Activated naive CD8-positive, alpha-beta T cell treated with anti-CD3 and anti-CD28 coated beads, Interleukin-2, amount 10 ng/mL, durations not matched to agents 7 days and 5 days (primary cell): ENCODE measurements around the gene ICA1. TPM values are rescaled to one million over a fixed set of nuclear protein-coding genes. Genes with fewer than 3 reads are reported as not detected.

Source experiments
- ATAC-seq: fragments of 150-1000 bp; cut with Tn5 transposase; one replicate; pipeline ENCODE4 v1.10.0; 2021; ENCODE audit warnings: low read depth, moderate library complexity
- POLR2A ChIA-PET: fragments of 350-600 bp; sonication (Branson Sonifier 250); formaldehyde crosslinking; loops from one replicate; lab custom pipeline; 2021; ENCODE audit warnings: antibody characterized with exemption; lab: Charles Lee
- DNase-seq: peaks from one replicate; pipeline ENCODE4 v3.0.0; 2021
- H3K27ac Mint-ChIP-seq: one replicate; pipeline ENCODE4 v1.8.0; 2022; ENCODE audit warnings: mild to moderate bottlenecking, mixed read lengths
- H3K27me3 Mint-ChIP-seq: one replicate; pipeline ENCODE4 v1.8.0; 2022; ENCODE audit warnings: mild to moderate bottlenecking, moderate library complexity, mixed read lengths
- H3K36me3 Mint-ChIP-seq: one replicate; pipeline ENCODE4 v1.8.0; 2021; ENCODE audit warnings: mild to moderate bottlenecking, mixed read lengths
- H3K4me1 Mint-ChIP-seq: one replicate; pipeline ENCODE4 v1.8.0; 2021; ENCODE audit warnings: mixed read lengths
- H3K4me3 Mint-ChIP-seq: one replicate; pipeline ENCODE4 v1.8.0; 2022; ENCODE audit warnings: mild to moderate bottlenecking, moderate library complexity, mixed read lengths
- H3K9me3 Mint-ChIP-seq: one replicate; pipeline ENCODE4 v1.8.0; 2021; ENCODE audit warnings: mixed read lengths
- total RNA-seq, 2 experiments: library from RNA; stranded (reverse); gene quantifications; one replicate each; pipeline ENCODE4 v1.2.3, GENCODE V29; 2021

ICA1 gene
- total RNA-seq, 2 experiments from 2014 or later: 0.91 to 2.4 TPM

GRCh38 chr7:8212638-8213037 is 49.3 kb downstream of the ICA1 start:
- DNase-seq: no peak
- POLR2A ChIA-PET: interaction anchor here (0.7 kb wide), 1 partner anchor 454 kb away, joined by 3 read pairs; no protein-coding TSS in a partner anchor
- peaks cover 3% of the 10 kb centered on the region for H3K4me1 Mint-ChIP-seq
- no peaks in the 10 kb centered on the region for H3K36me3 Mint-ChIP-seq
- no peak overlapping the region for H3K27ac Mint-ChIP-seq
- ATAC-seq: no peak
- no peaks in the 10 kb centered on the region for H3K9me3 Mint-ChIP-seq
- no peak overlapping the region for H3K4me3 Mint-ChIP-seq
- peaks cover 31% of the 10 kb centered on the region for H3K27me3 Mint-ChIP-seq

- H3K27ac Mint-ChIP-seq: no peak overlapping the region
- no peaks in the 10 kb centered on the region for H3K4me1 Mint-ChIP-seq
- ATAC-seq: no peak
- peaks cover 37% of the 10 kb centered on the region for H3K27me3 Mint-ChIP-seq
- no peaks in the 10 kb centered on the region for H3K9me3 Mint-ChIP-seq
- DNase-seq: no peak
- no peak overlapping the region for H3K4me3 Mint-ChIP-seq
- no peaks in the 10 kb centered on the region for H3K36me3 Mint-ChIP-seq
- POLR2A ChIA-PET: interaction anchor here (0.7 kb wide), 1 partner anchor 453 kb away, joined by 3 read pairs; no protein-coding TSS in a partner anchor
These were observed 50.3 kb downstream of the ICA1 start for GRCh38 chr7:8211725-8212096.

GRCh38 chr7:8210845-8211724 is 50.9 kb downstream of the ICA1 start:
- Mint-ChIP-seq H3K9me3 (no peaks in the 10 kb centered on the region), H3K27ac (no peak overlapping the region), H3K36me3 (no peaks in the 10 kb centered on the region), H3K4me1 (no peaks in the 10 kb centered on the region), H3K27me3 (peaks cover 41% of the 10 kb centered on the region), H3K4me3 (no peak overlapping the region)
- ATAC-seq (no peak), DNase-seq (no peak)
- POLR2A ChIA-PET: no interaction called here

- Mint-ChIP-seq H3K36me3 (no peaks in the 10 kb centered on the region), H3K4me1 (no peaks in the 10 kb centered on the region), H3K27me3 (peaks cover 54% of the 10 kb centered on the region), H3K4me3 (no peak overlapping the region), H3K27ac (no peak overlapping the region), H3K9me3 (no peaks in the 10 kb centered on the region)
- POLR2A ChIA-PET: no interaction called here
- no peak for ATAC-seq
- DNase-seq: no peak
These were observed 52.6 kb downstream of the ICA1 start for GRCh38 chr7:8209353-8209752.

GRCh38 chr7:8208816-8209215 is 53.2 kb downstream of the ICA1 start:
- Mint-ChIP-seq H3K4me1 (no peaks in the 10 kb centered on the region), H3K36me3 (no peaks in the 10 kb centered on the region), H3K4me3 (no peak overlapping the region), H3K27ac (no peak overlapping the region), H3K27me3 (peaks cover 59% of the 10 kb centered on the region), H3K9me3 (no peaks in the 10 kb centered on the region)
- DNase-seq: no peak
- POLR2A ChIA-PET: no interaction called here
- ATAC-seq: no peak

GRCh38 chr7:8206956-8207355 is 55.0 kb downstream of the ICA1 start:
- Mint-ChIP-seq H3K4me1 (no peaks in the 10 kb centered on the region), H3K4me3 (no peak overlapping the region), H3K27ac (no peak overlapping the region), H3K9me3 (no peaks in the 10 kb centered on the region), H3K36me3 (no peaks in the 10 kb centered on the region), H3K27me3 (peaks cover 68% of the 10 kb centered on the region)
- ATAC-seq: no peak
- POLR2A ChIA-PET: no interaction called here
- no peak for DNase-seq

- no peaks in the 10 kb centered on the region for H3K36me3 Mint-ChIP-seq
These were observed 56.4 kb downstream of the ICA1 start for GRCh38 chr7:8205537-8205936.

GRCh38 chr7:8205031-8205387 is 57.0 kb downstream of the ICA1 start:
- Mint-ChIP-seq H3K9me3 (no peaks in the 10 kb centered on the region), H3K4me3 (no peak overlapping the region), H3K36me3 (peaks cover 2% of the 10 kb centered on the region), H3K27me3 (peaks cover 77% of the 10 kb centered on the region), H3K27ac (no peak overlapping the region), H3K4me1 (peaks cover 8% of the 10 kb centered on the region)
- ATAC-seq (no peak), DNase-seq (no peak)
- POLR2A ChIA-PET: no interaction called here

More at GRCh38 chr7:8205537-8205936, 56.4 kb downstream of the ICA1 start:
- Mint-ChIP-seq H3K9me3 (no peaks in the 10 kb centered on the region), H3K4me1 (peaks cover 6% of the 10 kb centered on the region), H3K4me3 (no peak overlapping the region), H3K27me3 (peaks cover 74% of the 10 kb centered on the region), H3K27ac (no peak overlapping the region)
- POLR2A ChIA-PET: no interaction called here
- ATAC-seq (no peak), DNase-seq (no peak)

GRCh38 chr7:8204339-8205030 is 57.5 kb downstream of the ICA1 start:
- Mint-ChIP-seq H3K27me3 (peaks cover 75% of the 10 kb centered on the region), H3K4me1 (peaks cover 11% of the 10 kb centered on the region), H3K4me3 (no peak overlapping the region), H3K27ac (no peak overlapping the region), H3K9me3 (no peaks in the 10 kb centered on the region), H3K36me3 (peaks cover 2% of the 10 kb centered on the region)
- POLR2A ChIA-PET: no interaction called here
- no peak for DNase-seq
- ATAC-seq: no peak

- ATAC-seq (no peak), DNase-seq (no peak)
- H3K4me3 Mint-ChIP-seq: no peak overlapping the region
- POLR2A ChIA-PET: no interaction called here
- peaks cover 25% of the 10 kb centered on the region for H3K4me1 Mint-ChIP-seq
- H3K27ac Mint-ChIP-seq: no peak overlapping the region
- peaks cover 5% of the 10 kb centered on the region for H3K36me3 Mint-ChIP-seq
- H3K9me3 Mint-ChIP-seq: no peaks in the 10 kb centered on the region
- peaks cover 63% of the 10 kb centered on the region for H3K27me3 Mint-ChIP-seq
These were observed 60.0 kb downstream of the ICA1 start for GRCh38 chr7:8201846-8202441.

GRCh38 chr7:8200717-8201116 is 61.2 kb downstream of the ICA1 start:
- Mint-ChIP-seq H3K27me3 (peaks cover 59% of the 10 kb centered on the region), H3K4me3 (no peak overlapping the region), H3K4me1 (peaks cover 31% of the 10 kb centered on the region), H3K9me3 (no peaks in the 10 kb centered on the region), H3K36me3 (peaks cover 8% of the 10 kb centered on the region), H3K27ac (no peak overlapping the region)
- POLR2A ChIA-PET: no interaction called here
- no peak for ATAC-seq
- no peak for DNase-seq

- Mint-ChIP-seq H3K4me1 (peaks cover 31% of the 10 kb centered on the region), H3K4me3 (no peak overlapping the region), H3K36me3 (peaks cover 8% of the 10 kb centered on the region), H3K27ac (no peak overlapping the region), H3K9me3 (no peaks in the 10 kb centered on the region), H3K27me3 (peaks cover 60% of the 10 kb centered on the region)
- DNase-seq: no peak
- POLR2A ChIA-PET: no interaction called here
- no peak for ATAC-seq
These were observed 61.7 kb downstream of the ICA1 start for GRCh38 chr7:8200316-8200715.

- Mint-ChIP-seq H3K27ac (peak overlapping the region; percentile 24), H3K9me3 (no peaks in the 10 kb centered on the region), H3K4me3 (peak overlapping the region; percentile 45), H3K27me3 (peaks cover 52% of the 10 kb centered on the region), H3K36me3 (peaks cover 8% of the 10 kb centered on the region), H3K4me1 (peaks cover 38% of the 10 kb centered on the region)
- POLR2A ChIA-PET: interaction anchor here (1.0 to 1.8 kb wide), 6 partner anchors 21 to 558 kb away, joined by 3 to 9 read pairs (median 4); partner anchors contain the start of genes GLCCI1 and UMAD1
- DNase-seq (peak; percentile 56), ATAC-seq (peak; percentile 94)
These were observed 63.8 kb downstream of the ICA1 start for GRCh38 chr7:8197994-8198698.
